ENCODE data around the gene ABCC8. TPM values are rescaled to one million over a fixed set of nuclear protein-coding genes. Genes with fewer than 3 reads are reported as not detected.

Gene ABCC8
- total and polyA plus RNA-seq, 2 of the 8 experiments (the other 6 are each of a cell fraction or from before 2014, with no cell fraction given): 3.7 to 4.9 TPM

DNA sequence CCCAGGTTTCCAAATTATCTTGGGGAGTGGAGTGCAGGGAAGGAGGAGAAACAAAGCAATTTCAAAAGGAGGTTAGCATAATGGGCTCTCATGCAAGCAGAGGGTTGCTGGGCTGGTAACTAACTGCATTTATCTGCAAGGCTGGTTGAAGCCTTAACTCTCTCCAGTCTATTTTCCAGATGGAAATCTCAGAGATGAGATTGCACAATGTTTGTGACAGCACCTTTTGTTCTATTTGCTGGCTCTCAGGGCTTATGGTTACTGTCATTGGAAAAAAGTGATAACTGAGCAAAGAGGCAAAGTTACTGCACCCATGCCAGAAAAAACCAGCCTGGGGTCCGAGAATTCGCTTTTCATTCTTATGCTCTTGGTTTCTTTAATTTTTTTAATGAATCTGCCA, 33.2 kb downstream of the ABCC8 start (continued):
- TF ChIP-seq EZH2 (IDR thresholded peaks at IDR 0.05; ENCODE audit: low read depth, low read length, severe bottlenecking) (no peak), HDAC2 (IDR thresholded peaks at IDR 0.05; ENCODE audit: borderline replicate concordance in 1 of 2, low read depth in 2 of 2, low read length in 2 of 2) (no peak), ZNF274 (IDR thresholded peaks at IDR 0.05; ENCODE audit: borderline replicate concordance, extremely low read depth, low read length) (no peak)
- TF ChIP-seq, protein P1, sequence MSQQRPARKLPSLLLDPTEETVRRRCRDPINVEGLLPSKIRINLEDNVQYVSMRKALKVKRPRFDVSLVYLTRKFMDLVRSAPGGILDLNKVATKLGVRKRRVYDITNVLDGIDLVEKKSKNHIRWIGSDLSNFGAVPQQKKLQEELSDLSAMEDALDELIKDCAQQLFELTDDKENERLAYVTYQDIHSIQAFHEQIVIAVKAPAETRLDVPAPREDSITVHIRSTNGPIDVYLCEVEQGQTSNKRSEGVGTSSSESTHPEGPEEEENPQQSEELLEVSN (IDR thresholded peaks at IDR 0.05): no peak
